Prostate gland (tissue), 2 donors: ENCODE data around the gene BTBD9. TPM values are rescaled to one million over a fixed set of nuclear protein-coding genes. Genes with fewer than 3 reads are reported as not detected.

Source experiments
- DNase-seq: peaks from one replicate; pipeline ENCODE4 v3.0.0-alpha.2; 2019; ENCODE audit warnings: low spot score
- H3K27ac ChIP-seq, 2 donors: fragments of 200-600 bp; sonication (generic); 2 replicates each; pipeline ENCODE4 v1.5.1; 2017 to 2019
- H3K27me3 ChIP-seq: fragments of 200-600 bp; sonication (generic); replicated peaks from 2 replicates; pipeline ENCODE4 v1.5.1; 2019; ENCODE audit not compliant: insufficient read depth
- H3K36me3 ChIP-seq, 2 donors: fragments of 200-600 bp; sonication (generic); 1 replicate in 1 of 2; 2 replicates in 1 of 2; pipeline versions ENCODE4 v1.5.1 to v1.8.1; 2017 to 2019
- H3K4me1 ChIP-seq: fragments of 200-600 bp; sonication (generic); replicated peaks from 2 replicates; pipeline ENCODE4 v1.5.1; 2019
- H3K4me3 ChIP-seq, 2 donors: fragments of 200-600 bp; sonication (generic); 2 replicates each; pipeline ENCODE4 v1.5.1; 2017 to 2019
- H3K9me3 ChIP-seq: fragments of 200-600 bp; sonication (generic); 2 replicates; pipeline ENCODE4 v1.5.1; 2017
- POLR2A ChIP-seq: fragments of 450-650 bp; IDR thresholded peaks from one replicate; pipeline ENCODE4 v1.6.1; 2016; ENCODE audit warnings: antibody characterized with exemption, mild to moderate bottlenecking
- POLR2AphosphoS5 ChIP-seq: sonication (generic); formaldehyde crosslinking; IDR thresholded peaks from one replicate; pipeline ENCODE4 v1.6.1; 2017; ENCODE audit warnings: antibody characterized with exemption
- WGBS: methylation state at CpG from one replicate; pipeline ENCODE4 v1.1.5; 2018; 5-methylcytosine and 5-hydroxymethylcytosine counted together
- intact Hi-C: fragments of 100-400 bp; cut with DNase I; formaldehyde crosslinking; loops from one replicate; pipeline ENCODE4 v1.14.2; 2022
- total RNA-seq, 2 donors: library from RNA; depleted of rRNA; stranded (reverse); fragments of >200 nt; gene quantifications; one replicate each; pipeline ENCODE4 v1.1.0, GENCODE V29; 2016
- TF ChIP-seq, protein P1 (sequence below), 4 experiments: fragments of 200-600 bp in 2 of 4; fragments of 450-650 bp in 2 of 4; sonication (generic) in 2 of 4; IDR thresholded peaks; 1 replicate in 3 of 4; 2 replicates in 1 of 4; pipeline ENCODE4 v1.5.1; 2016 to 2019; ENCODE audit warnings: antibody characterized with exemption in 4 of 4, mild to moderate bottlenecking in 2 of 4, moderate library complexity in 2 of 4

Gene BTBD9
- total RNA-seq, 2 donors from 2014 or later, result 11.2 to 17.4 TPM

DNA sequence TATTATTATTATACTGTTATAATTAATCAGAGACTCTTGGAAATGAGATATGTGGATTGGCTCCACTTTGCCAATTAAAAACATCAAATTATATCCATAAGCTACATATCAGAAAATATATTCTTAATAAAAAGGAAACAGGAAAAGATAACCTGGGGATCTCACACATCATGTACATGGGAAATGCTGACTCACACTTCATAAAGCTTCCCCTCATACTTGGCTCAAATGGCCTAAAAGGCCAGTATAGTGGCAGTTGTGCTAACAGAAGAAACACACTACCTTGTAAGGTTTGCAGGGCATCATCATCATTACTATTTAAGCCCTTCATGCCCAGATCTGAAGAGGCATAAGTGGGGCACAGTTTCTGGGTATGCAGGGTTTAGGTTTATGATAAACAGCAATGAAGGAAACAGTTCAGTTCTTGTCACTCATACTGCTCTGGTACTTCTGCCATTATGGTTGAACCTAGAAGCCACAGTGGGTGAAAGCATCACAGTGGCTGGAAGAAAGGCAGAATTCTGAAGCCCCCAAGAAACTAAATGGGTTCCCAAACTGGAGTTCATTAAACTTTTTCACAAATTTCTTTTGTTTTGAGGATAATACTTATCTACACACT lies 60.6 kb downstream of the BTBD9 start:
- TF ChIP-seq, protein P1, sequence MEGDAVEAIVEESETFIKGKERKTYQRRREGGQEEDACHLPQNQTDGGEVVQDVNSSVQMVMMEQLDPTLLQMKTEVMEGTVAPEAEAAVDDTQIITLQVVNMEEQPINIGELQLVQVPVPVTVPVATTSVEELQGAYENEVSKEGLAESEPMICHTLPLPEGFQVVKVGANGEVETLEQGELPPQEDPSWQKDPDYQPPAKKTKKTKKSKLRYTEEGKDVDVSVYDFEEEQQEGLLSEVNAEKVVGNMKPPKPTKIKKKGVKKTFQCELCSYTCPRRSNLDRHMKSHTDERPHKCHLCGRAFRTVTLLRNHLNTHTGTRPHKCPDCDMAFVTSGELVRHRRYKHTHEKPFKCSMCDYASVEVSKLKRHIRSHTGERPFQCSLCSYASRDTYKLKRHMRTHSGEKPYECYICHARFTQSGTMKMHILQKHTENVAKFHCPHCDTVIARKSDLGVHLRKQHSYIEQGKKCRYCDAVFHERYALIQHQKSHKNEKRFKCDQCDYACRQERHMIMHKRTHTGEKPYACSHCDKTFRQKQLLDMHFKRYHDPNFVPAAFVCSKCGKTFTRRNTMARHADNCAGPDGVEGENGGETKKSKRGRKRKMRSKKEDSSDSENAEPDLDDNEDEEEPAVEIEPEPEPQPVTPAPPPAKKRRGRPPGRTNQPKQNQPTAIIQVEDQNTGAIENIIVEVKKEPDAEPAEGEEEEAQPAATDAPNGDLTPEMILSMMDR (IDR thresholded peaks at IDR 0.05), result no peak
- no peak for TF ChIP-seq POLR2A
- no peak for TF ChIP-seq POLR2AphosphoS5
- Histone ChIP-seq H3K9me3 (no peaks in the 10 kb centered on the region), H3K27ac (no peak overlapping the region), H3K27me3 (no peaks in the 10 kb centered on the region), H3K4me3 (no peak overlapping the region), H3K36me3 (no peaks in the 10 kb centered on the region), H3K4me1 (no peaks in the 10 kb centered on the region)
- DNase-seq, result no peak
- intact Hi-C loops, result no loop called here

DNA sequence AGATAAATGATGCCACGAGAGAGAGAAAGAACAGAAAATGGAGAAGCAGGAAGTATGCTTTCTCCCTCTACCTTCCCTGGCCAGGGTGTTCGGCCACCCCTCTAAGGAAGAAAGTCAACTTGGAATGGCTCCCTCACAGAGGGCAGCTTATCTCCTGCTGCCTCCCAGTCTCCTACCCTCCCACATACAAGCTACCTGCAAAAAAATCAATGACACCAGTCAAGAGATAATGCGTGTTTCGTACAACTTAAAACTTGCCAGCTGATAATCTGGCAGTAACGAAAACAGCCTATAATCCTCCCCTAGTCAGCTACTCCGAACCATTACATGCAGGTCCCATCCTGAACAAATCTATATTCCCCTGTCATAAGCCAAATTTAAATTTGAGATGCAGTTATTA lies 61.7 kb downstream of the BTBD9 start:
- H3K4me3 ChIP-seq, result no peak overlapping the region
- intact Hi-C loops, result no loop called here
- H3K27me3 ChIP-seq, result no peaks in the 10 kb centered on the region
- no peaks in the 10 kb centered on the region for H3K36me3 ChIP-seq
- no peaks in the 10 kb centered on the region for H3K4me1 ChIP-seq
- WGBS, result 92% methylated on average over 6 of the region's 6 CpGs
- H3K27ac ChIP-seq, result no peak overlapping the region
- TF ChIP-seq, protein P1 (IDR thresholded peaks at IDR 0.05), result no peak
- TF ChIP-seq POLR2A, result no peak
- no peak for TF ChIP-seq POLR2AphosphoS5
- no peak for DNase-seq
- no peaks in the 10 kb centered on the region for H3K9me3 ChIP-seq

DNA sequence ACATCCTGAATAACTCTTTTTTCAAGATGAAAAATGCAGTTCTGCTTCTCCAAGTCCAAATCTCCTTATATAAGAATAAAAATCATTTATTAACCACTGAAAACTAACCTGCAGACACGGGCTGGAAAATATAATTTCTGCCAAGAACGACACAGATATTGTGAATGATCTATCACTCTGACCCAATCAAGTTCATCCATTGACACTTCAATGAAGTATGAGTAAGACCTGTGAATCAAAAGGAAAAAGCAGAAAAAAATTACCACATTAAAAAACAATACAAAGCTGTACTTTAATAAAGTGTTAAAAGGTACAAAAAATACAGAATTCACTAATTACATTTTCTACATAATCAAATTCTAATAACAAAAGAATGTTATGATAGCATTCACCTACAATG lies 62.2 kb downstream of the BTBD9 start:
- H3K27ac ChIP-seq, result no peak overlapping the region
- no peaks in the 10 kb centered on the region for H3K4me1 ChIP-seq
- H3K27me3 ChIP-seq, result no peaks in the 10 kb centered on the region
- WGBS, result 81% methylated on average over 2 of the region's 2 CpGs
- H3K36me3 ChIP-seq, result no peaks in the 10 kb centered on the region
- DNase-seq, result no peak
- no peak overlapping the region for H3K4me3 ChIP-seq
- H3K9me3 ChIP-seq, result no peaks in the 10 kb centered on the region
- no peak for TF ChIP-seq POLR2A
- no peak for TF ChIP-seq POLR2AphosphoS5
- TF ChIP-seq, protein P1 (IDR thresholded peaks at IDR 0.05), result no peak
- intact Hi-C loops, result no loop called here

DNA sequence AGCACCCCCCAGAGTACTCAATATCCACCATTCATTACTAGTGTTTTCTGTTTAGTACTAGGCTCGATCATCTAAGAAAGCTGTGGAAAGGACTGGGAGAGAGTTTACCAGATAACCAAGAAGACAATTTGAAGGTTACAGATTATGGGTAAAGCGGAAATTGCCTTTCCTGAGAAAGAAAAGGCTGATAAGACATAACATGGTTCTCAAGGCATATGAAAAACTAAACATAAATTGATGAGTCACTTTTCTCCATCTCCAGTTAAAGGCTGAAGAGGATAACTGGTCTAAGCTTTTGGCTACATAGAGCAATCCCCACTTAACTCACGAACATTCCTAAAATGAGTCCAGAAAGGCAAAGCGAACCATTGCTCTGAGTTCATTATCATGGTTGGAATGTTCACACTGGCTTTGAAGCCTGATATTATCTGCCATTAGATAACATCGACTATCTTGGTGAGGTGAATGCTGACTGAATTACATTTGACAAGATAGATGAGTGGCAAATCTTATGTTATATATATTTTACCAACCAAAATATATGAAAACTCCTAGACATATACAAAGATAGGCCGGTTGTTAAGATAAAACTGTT lies 65.8 kb downstream of the BTBD9 start:
- no peak for TF ChIP-seq POLR2A
- TF ChIP-seq, protein P1 (IDR thresholded peaks at IDR 0.05), result no peak
- no peak for TF ChIP-seq POLR2AphosphoS5
- intact Hi-C loops, result no loop called here
- Histone ChIP-seq H3K9me3 (no peaks in the 10 kb centered on the region), H3K27me3 (no peaks in the 10 kb centered on the region), H3K27ac (no peak overlapping the region), H3K36me3 (no peaks in the 10 kb centered on the region), H3K4me1 (no peaks in the 10 kb centered on the region), H3K4me3 (no peak overlapping the region)
- WGBS, result 93% methylated on average over 6 of the region's 6 CpGs
- no peak for DNase-seq

DNA sequence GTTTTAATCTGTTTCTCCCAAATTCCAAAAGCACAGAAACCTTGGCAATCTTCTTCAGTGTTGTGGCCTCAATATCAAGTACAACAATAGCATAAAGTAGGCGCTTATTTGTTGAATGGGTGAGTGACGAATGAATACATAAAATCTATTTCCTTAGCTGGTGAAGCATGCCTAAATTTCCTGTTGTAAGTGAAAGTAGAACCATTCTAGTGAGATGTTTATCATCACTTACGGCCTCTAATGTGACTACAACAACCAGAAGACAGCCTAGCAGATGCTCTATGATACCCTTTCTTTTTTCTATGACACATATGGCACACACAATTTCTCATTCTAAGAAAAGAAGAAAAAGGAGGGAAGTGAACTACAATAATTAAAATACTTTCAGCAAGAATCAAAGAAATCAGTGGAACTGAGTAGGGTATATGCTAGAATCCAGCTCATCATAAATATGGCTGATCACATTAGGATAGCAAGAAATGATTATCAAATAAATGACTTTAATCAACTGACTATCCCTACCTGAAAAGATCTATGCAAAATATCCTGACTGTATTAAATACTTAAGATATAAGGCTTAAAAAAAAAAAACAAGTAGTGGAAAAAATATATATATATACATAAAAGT lies 67.4 kb downstream of the BTBD9 start:
- intact Hi-C loops, result no loop called here
- no peak overlapping the region for H3K27ac ChIP-seq
- H3K36me3 ChIP-seq, result no peaks in the 10 kb centered on the region
- 65% methylated on average over 3 of the region's 3 CpGs for WGBS
- TF ChIP-seq POLR2AphosphoS5, result no peak
- H3K27me3 ChIP-seq, result no peaks in the 10 kb centered on the region
- no peaks in the 10 kb centered on the region for H3K4me1 ChIP-seq
- H3K9me3 ChIP-seq, result no peaks in the 10 kb centered on the region
- no peak overlapping the region for H3K4me3 ChIP-seq
- no peak for DNase-seq
